Stimulated activated CD8-positive, alpha-beta memory T cell treated with anti-CD3 and anti-CD28 coated beads, Interleukin-15, amount 100 ng/mL, for 4 hours (primary cell): ENCODE results near the gene PIK3C2B.

Experiments
- DNase-seq, 2 donors: peaks; one replicate each; pipeline ENCODE4 v3.0.0-alpha.2; 2020; ENCODE audit warnings: low read depth in 2 of 2

The PIK3C2B gene

DNA sequence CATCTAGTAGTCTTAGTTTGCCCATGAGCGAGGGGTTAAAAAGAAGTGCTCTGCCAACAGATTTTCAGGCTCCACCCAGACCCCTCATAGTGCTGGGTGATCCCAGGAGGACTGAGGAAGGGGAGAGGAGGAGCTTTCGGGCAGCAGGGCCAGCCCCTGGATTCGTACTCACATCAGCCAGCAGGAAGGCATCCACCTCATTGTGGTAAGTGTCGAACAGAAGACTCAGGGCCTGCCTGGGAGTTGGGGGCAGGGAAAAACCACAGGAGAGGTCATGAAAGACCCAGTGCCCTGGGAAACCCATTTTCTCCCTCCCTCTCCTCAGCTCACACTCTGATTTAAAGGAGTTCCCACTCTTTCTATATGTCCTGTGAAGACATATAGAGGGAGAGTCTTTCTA, 34.9 kb downstream of the PIK3C2B start:
- no peak for DNase-seq

DNA sequence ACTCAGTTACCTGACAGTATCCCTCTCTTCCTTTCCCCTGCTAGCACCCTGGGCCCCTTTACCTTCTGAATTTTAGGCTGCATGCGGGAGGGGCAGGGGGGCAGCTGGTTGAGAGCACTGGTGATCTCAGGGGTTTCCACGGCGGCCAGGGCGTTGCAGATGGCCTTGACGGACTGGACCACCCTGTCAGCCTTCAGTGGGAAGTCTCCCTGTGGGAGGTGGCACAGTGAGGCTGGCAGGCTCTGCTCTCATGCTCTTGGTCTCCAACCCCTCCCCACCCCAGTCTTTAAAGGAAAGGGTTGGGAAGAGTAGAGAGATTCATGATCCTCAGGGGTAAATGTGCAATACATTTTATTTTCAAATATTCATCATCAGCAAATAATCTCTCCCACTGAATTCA, 36.9 kb downstream of the PIK3C2B start:
- no peak for DNase-seq

- no peak for DNase-seq
Observed at GRCh38 chr1:204456826-204457442, 37.7 kb downstream of the PIK3C2B start.

DNA sequence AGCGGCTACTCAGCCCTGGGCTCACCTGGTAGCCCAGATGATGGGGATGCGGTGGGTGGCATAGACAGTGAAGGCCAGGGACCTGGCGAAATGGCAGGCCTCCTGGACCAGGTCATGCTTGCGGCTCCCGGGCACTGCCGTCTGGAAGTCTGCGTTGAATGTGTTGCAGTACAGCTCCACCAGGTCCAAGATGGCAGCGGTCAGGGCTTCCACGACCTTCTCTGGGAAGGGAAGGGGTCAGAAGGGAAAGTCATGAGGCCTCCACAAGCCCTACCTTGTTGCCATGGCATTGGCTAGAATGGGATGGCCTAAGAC, 38.8 kb downstream of the PIK3C2B start:
- DNase-seq: no peak

DNA sequence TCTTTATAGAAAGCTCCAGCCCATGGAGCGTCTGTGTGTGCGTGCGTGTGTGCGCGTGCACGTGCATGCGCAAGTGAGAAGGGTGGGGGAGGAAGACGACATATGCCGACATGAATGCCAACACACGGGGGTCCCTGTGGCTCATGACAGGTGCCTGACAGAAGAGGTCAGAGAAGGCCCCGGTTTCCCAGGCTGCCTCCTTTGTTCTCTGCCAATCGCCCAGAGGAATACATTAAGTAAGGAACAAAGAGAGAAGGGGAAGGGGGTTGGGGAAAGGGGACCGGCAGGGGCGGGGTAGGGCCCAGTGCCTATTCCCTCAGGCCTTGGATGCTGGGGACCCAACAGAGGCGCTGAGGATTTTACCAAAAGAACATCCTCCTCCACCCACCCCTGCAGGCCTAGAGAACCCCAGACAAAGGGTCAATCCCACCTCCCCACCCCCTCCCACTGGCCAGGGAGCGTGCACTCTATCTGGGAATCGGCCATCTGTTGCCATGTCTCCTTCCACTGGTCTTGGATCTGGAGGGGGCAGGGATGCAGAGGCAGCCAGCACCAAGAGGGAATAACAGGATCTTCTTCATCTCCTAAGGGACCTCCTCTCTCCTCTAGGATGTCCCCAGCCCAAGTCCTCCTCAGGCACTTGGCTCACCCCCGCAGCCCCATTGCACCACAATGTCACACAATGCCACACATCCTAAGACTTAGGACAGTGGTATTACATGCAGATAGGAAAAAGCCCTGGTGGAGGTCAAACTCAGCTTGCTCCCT, 39.4 kb downstream of the PIK3C2B start:
- DNase-seq: no peak

DNA sequence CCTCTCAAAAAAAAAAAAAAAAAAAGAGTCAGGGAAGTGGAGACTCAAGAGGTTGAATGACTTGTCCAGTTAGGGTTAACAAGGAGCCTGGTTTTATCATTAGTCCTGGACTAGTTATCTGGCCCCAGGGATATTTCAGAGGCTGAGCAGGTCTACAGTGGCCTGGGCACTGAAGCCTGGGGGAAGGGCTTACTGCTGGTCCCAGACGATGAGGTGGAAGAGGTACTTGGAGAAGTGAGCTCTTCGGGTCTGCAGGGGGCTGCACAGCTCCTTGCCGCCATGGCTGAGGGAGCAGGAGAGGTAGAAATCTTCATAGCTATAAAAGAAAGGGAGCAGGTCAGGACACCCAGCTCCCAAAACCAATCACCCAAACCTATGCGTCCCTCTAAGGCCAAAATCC, 40.1 kb downstream of the PIK3C2B start:
- DNase-seq: no peak

- DNase-seq: peak; percentile 62 to 79
Observed at GRCh38 chr1:204453141-204453772, 41.3 kb downstream of the PIK3C2B start.

DNA sequence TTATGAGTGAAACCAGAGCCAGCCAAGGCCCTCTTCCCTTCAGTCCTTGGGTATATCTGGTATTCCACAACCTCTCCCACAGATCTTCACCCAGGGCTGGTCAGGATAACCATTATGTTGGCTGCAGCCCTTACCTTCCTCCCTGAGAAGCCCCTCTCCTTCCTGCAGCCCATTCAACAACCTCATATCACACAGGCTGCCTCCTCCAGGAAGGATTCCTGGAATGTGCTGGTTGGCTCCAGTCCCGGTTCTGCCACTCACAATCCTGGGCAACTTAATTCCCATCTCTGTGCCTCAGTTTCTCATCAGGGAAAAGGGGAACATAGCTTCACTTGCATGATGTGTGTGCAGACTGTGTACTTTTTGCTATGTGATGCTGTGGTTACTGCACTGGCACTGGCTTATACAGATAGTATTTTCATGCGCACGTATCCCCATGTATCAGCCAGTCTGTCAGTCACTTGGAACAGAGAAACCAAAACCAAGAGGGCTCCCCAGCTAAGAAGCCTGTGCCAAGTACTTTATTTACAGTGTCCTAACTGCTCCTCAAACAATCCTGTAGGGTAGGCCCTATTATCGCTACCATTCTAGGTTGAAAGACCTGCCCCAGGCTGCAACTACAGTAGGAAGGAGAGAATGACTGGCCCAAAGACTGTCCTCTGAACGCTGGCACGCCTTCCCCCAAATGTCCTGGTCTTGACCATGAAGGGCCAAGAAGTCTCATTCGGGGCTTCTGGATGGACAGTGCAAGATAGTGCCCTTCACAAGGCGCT, 43.1 kb downstream of the PIK3C2B start:
- DNase-seq: no peak

DNA sequence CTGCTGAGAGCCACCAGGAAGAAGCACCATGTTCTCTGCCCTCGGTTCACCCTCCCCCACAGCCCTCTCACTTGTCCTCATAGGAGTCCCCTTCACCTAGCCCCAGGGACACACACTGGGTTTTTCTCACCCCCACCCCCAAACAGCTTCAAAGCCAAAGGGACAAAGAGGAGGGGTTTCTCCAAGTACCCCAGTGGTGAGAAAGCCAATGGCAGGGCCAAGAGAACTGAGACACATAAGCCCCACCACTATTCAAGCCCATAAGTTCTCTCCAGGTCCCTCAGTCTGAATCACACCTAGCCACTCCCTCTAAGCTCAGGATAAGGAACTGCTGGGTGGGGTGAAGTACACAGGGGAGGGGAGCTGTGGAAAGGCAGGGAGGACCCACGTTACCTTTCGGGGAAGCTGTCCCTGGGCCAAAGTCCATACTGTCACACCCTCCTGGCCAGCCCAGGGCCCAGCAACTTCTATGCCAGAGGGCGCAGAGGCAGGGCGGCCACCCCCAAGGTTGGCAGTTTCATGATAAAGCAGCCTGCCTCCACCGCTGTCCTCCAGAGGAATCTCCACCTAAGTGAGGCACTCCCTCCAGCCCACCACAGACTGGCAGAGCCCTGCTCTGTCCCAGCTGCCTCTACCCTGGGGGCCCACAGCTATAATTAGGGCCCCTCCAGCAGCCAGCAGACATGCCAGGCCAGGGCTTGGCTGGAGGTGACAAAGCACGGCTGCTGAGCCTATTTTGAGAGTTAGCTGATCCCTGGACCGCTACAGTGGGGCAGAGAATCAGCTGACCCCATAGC, 43.9 kb downstream of the PIK3C2B start:
- DNase-seq: no peak

GRCh38 chr1:204449678-204450280, 44.8 kb downstream of the PIK3C2B start:
- no peak for DNase-seq

- no peak for DNase-seq
Observed at GRCh38 chr1:204448991-204449677, 45.5 kb downstream of the PIK3C2B start.

DNA sequence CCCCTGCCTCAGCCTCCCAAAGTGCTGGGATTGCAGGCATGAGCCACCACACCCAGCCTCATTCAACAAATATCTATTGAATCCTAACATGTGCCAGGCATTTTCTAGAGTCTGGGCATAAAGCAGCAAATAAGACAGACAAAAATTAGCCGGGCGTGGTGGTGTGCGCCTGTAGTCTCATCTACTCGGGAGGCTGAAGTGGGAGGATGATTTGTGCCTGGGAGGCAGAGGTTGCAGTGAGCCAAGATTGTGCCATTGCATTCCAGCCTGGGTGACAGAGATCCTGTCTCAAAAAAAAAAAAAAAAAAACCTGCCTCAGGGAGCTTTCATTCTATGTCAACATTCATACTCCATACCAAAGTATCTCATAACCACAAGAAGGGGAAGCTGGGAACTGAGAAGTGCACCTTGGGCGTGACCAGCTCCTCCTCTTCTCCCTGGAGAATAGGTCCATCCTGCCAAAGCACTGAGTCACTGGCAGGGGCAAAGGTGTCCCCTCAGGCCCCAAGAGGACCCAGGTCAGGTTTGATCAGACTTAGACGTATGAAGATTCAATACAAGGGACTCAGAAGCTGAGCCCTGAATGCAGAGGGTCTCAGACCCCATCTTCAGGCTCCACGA, 46.2 kb downstream of the PIK3C2B start:
- DNase-seq: no peak

- DNase-seq: no peak
Observed at GRCh38 chr1:204447736-204448135, 46.9 kb downstream of the PIK3C2B start.

- DNase-seq: no peak
Observed at GRCh38 chr1:204447190-204447589, 47.4 kb downstream of the PIK3C2B start.

DNA sequence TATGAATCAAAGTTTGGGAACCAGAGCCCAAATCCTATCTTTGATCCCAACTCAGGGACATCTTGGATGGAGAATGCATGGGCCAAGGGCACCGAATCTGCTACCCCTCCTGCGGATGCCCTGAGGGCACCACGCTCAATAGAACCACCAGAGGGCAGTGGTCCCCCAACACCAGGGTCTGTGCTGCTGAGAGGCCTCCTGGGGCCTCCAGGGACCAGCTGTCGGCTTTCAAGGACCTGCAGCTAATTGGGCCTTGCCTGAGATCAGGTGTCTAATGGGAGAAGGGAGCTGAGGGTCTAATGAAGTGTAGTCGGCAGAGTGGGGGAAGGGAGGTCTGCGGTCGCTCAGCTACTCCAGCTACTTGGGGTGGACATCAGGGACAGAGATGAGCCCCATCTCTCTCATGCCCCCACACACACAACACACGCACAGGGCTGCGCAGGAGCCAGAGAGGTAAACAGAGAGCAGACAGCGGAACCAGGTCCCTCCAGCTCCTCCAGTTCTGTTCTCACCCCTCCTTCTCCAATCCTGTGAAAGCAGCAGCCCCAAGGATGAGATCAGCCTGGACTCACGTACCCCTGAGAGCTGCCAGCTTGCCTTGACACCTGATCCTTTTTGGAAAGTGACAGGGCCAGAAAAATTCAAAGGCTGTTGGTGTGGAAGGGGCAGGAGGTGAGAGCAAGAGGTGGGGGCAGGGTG, 48.0 kb downstream of the PIK3C2B start:
- peak; percentile 49 to 65 for DNase-seq

DNA sequence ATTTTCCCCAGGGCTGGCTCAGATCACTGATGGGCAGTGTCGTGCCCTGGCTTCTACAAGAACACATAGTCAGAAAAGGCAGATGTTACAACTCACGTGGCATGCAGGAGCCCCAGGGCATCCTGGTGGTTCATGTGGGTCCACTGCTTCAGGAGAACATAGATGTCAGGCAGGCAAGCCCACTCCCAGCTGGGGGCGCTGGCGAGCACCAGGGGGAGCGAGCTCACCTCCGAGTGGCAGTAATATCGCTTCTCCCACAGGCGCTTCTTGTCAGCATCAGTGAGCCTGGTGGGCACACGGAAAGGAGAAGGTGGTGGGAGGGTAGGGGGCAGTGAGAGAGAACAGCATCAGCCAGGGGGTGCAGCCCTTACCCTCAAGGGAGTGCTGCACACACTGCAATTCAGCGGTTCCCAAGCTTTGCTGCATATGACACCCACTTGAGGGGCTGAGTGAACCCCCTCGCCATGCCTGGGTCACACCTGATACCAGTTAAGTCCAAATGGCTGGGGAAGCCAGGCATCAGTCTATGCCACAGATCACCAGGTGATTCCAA, 48.7 kb downstream of the PIK3C2B start:
- DNase-seq: no peak
